NCI-H187 (cell line): Measurements from ENCODE around the gene RAB5B.
A peak's percentile ranks its signal among the peaks of the same experiment; 100 is the strongest.
"Not testable (repeated sequence)": the region's sequence is repeated elsewhere in the genome, so short reads cannot be mapped to it uniquely, and the experiment has no call there.

Experiments
- DNase-seq, 2 experiments: peaks; one replicate each; lab custom pipeline; 2025; lab: John Stamatoyannopoulos, UW

The RAB5B gene

DNA sequence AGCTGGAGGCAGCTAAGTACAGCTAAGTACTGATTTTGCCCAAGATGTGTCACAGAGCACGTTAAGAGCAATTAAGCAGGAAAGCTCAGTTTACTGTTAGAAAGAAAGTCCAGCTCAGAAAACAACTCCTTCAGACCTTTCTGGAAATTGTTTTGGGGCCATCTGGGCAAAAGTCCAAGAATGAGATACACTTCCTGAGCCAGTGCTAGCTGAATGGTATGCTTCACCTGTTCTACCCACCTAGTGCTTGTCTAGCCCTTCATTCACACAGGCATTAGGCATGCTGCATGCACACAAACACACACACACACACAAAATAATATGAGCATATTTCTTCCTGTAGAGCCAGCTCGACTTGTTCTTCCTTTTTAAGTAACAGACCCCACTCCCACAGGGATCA, 40.3 kb downstream of the RAB5B start:
- no peak for DNase-seq

DNA sequence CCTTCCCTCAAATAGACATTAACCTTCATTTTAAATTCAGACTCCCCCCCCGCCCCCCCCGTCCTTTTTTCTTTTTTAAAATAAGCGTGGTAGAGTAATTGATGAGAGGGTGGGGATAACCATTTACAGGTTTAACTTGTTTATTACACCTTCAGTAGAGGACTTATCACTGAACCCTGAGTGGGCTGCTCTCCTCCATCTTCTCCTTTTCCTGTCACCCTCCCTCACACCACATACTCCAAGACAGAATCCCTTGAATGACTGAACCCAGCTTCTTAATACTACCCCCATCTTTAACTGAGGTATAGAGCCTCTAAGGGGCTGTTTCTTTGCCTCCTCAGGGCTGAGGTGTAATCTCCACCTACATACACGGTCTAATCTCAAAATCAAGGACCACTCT, 43.3 kb downstream of the RAB5B start:
- no peak for DNase-seq

DNA sequence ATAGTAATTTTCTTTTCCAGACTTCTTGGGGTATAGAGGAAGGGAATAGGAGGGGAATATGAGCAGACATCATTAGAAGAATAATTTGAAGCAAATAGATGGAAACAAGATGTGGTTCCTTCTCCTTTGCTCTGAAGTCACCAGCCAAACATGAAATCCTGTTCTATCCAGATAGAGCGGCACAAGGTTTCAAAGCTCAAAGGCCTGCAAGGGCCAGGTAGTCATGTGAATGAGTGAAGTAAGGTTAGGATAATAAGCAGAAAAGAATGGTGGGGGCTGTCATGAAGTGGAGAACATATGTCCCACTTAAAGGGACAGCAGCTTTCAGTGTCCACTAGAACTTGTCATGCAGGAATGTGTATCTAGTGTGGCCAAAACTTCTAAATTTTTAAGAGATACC, 44.5 kb downstream of the RAB5B start:
- DNase-seq, result no peak

DNA sequence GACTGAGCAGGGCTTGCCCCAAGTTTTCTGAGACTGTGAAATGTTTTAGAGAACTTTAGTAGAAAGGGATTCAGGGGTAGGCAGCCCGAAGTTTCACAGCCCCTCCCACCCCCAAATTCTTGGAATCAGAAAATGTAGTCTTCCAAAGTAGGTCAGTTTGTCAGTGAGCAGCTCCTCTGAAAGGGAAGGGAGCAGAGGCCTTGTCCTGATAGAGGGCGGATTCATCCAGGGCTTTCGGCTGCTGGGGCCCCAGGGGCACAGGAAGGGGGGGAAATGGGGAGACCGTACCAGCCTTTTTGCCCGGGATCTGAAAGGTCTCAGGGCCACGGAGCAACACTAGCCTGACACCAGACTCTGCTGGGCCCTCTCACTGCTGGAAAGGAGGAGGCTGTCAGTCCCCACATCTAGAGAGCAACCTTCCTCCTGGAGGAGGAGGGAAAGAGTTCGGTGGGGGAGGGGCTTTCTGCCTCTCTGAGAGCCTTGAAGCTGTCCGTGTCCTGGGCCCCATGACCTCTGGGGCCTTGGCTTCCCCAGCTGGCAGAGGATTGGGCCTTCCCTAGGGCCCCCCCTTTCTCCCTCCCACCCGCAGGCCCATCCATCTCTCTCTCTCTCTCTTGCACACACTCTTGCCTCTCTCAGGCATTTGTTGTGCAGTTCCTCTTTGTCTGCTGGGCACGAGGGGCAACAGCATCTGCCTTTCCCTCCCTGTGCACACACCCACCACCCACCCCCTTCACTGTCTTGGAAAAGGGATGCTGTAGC, 46.7 kb downstream of the RAB5B start, which contains the start of gene IKZF4:
Gene IKZF4, plus strand, starts transcription at position 621 of the 762 bp plus-strand sequence. CDS start 451 bp downstream, outside the sequence.
- no peak for DNase-seq

DNA sequence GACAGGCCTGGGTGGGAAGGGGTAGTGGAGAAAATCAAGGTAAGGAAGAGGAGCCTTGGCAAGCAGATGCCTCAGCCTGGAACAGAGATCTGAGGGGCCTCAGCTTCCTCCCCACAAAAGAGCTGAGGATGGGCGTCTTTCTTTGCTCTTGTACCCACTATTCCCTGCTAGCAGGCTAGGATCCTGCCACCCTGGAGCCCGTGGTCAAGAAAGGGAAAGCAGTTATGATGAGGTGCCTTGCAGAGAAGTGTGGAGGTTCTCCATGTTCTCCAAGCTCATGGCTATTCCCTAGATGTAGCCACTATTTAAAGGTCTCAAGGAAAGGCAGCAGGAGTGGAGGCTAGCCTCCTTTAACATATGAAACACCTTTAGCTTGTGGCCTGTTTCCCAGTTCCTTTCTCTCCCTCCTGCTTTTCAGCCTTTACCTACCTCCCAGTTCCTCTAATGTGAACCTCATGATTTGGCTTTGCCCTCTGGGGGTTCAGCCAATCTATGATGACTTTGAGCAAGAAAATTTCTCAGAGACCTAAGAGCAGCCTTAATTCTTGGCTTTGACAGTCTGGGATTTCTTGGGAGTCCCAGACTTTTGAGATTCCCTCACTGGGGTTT, 48.1 kb downstream of the RAB5B start:
- no peak for DNase-seq

DNA sequence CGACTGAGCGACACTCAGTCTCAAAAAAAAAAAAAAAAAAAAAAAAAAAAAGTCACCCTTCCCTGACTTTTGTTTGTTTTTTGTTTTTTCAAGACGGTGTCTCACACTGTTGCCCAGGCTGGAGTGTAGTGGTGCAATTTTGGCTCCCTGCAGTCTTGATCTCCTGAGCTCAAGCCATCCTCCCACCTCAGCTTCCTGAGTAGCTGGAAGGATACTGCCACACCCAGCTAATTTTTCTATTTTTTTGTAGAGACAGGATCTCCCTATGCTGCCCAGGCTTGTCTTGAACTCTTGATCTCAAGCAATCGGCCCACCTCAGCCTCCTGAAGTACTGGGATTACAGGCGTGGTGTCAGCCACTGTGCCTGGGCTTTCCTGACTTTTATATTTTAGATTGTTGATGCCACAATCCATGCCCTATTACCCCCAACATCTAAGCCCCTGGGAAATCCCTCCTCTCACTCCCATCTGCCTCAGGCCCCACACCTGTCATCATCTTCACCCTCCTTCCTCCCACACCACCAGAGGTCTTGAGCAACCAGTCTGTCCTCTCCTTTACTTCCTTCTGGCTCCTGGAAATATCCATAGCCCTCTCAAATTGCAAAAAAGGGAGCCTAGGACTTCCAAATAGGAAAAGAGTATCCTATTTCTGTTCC, 54.8 kb downstream of the RAB5B start:
- no peak for DNase-seq

DNA sequence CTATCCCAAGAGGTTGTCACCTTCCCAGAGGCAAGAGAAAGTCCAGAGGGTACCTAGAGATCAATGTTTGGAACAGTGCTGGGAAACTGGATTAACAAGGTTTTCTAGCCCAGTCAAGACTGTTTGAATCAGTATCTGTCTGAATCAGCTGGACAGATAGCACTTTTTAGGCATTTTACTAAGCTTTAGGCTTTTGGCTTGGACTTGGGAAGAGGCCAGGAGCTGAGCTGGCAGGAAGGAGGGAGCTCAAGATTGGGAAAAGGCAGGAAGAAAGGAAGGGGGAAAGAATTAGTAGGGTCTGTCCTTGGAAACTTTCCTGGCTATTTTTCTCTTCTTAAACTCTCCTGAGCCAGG, 55.3 kb downstream of the RAB5B start:
- DNase-seq, result no peak

DNA sequence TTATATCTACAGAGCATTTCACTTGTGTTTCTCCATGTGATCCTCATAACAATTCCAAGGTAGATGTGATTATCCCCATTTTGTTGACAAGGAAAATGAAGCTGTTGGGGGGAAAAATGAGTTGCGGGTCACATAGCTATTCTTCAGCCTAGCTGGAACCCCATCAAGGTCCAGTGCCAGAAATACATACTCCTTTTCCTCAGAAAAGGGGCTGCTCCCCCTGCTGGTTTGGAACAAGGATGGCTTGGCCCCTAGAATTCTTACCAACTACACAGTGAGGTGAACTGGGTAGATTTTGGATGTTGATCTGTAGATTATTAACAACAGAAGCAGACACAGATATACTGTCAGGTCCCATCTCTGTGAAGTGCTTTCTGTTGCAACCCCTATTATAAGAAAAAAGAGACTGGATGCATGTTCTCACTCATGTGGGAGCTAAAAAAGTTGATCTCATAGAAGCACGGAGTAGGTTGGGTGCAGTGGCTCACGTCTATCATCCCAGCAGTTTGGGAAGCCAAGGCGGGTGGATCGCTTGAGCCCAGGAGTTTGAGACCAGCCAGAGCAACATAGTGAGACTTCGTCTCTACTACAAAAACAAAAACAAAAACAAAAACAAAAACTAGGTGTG, 55.9 kb downstream of the RAB5B start:
- DNase-seq, result no peak

DNA sequence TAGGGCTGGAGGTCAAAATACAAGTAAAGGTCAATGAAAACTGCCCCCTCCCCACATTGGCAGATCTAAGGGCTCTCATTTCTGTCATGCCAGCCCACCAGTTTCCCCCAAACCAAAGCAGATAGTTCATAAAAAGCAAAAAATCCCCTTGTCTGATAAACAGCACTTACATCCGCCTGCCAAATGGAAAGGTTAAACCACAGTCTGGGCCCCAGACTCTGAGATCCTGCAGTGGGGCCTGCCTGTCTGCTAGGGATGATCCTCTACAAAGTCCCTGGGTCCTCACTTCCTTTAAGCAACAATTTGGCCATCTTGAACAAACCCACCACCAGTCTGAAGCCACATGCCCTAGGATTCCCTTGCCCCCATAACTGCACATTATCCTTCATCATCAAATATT, 58.1 kb downstream of the RAB5B start:
- no peak for DNase-seq

DNA sequence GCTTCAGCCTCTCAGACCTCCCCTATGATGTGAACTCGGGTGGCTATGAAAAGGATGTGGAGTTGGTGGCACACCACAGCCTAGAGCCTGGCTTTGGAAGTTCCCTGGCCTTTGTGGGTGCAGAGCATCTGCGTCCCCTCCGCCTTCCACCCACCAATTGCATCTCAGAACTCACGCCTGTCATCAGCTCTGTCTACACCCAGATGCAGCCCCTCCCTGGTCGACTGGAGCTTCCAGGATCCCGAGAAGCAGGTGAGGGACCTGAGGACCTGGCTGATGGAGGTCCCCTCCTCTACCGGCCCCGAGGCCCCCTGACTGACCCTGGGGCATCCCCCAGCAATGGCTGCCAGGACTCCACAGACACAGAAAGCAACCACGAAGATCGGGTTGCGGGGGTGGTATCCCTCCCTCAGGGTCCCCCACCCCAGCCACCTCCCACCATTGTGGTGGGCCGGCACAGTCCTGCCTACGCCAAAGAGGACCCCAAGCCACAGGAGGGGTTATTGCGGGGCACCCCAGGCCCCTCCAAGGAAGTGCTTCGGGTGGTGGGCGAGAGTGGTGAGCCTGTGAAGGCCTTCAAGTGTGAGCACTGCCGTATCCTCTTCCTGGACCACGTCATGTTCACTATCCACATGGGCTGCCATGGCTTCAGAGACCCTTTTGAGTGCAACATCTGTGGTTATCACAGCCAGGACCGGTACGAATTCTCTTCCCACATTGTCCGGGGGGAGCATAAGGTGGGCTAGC, 60.9 kb downstream of the RAB5B start:
- no peak for DNase-seq

DNA sequence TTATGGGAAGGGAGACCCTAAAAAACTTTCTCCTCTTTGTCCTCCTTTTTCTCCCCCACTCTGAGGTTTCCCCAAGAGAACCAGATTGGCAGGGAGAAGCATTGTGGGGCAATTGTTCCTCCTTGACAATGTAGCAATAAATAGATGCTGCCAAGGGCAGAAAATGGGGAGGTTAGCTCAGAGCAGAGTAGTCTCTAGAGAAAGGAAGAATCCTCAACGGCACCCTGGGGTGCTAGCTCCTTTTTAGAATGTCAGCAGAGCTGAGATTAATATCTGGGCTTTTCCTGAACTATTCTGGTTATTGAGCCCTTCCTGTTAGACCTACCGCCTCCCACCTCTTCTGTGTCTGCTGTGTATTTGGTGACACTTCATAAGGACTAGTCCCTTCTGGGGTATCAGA, 63.3 kb downstream of the RAB5B start:
- no peak for DNase-seq

DNA sequence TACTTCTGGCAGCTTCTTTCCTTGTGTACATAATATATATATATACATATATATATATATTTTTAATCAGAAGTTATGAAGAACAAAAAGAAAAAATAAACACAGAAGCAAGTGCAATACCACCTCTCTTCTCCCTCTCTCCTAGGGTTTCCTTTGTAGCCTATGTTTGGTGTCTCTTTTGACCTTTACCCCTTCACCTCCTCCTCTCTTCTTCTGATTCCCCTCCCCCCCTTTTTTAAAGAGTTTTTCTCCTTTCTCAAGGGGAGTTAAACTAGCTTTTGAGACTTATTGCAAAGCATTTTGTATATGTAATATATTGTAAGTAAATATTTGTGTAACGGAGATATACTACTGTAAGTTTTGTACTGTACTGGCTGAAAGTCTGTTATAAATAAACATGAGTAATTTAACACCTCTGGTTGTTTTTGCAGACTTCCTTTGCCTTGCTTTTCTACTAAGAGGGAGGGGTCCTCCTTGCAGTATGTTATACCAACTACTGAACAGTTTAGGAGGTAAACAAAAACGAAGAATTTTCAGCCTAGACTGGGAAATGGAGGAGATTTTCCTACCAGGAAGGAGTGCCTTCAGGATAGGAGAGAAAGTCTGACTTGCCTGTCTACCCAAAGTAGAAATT, 64.3 kb downstream of the RAB5B start:
- DNase-seq, result no peak

DNA sequence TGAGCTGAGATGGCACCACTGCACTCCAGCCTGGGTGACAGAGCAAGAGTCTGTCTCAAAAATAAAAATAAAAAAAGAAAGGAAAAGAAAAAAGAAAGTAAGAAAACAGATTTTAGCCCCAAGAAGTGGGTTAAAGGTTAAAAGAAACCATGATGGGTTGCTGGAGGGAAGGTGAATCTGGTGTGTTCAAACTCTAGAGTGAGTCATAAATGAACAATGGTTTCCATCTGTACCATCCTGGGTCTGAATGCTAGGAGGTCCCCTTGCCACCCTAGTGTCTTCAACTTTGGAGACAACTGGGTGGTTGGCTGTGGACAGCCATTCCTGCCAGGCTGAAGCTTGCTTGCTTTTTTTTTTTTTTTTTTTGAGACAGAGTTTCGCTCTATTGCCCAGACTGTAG, 66.3 kb downstream of the RAB5B start:
- DNase-seq, result no peak

DNA sequence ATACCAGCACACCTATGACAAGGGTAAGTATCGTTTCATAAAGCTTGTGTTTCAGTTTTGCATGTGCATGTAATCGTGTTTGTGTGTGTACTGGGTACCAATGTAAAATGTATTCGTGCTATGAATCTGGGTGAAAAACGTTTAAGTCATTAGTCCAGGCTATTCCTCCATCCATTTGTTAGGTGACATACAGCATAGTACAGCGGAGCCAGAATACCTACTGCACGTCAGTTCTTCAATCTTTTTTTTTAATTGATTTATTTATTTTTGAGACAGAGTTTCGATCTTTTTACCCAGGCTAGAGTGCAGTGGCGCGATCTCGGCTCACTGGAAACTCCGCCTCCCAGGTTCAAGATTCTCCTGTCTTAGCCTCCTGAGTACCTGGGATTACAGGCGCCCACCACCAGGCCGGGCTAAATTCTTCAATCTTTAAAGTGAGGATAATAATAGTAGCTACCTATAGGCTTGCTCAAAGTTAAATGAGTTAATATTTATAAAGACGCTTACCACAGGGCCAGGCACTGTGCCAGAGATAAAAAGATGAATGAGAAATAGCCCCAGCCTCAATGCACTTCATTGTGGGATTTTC, 67.2 kb downstream of the RAB5B start:
- no peak for DNase-seq

DNA sequence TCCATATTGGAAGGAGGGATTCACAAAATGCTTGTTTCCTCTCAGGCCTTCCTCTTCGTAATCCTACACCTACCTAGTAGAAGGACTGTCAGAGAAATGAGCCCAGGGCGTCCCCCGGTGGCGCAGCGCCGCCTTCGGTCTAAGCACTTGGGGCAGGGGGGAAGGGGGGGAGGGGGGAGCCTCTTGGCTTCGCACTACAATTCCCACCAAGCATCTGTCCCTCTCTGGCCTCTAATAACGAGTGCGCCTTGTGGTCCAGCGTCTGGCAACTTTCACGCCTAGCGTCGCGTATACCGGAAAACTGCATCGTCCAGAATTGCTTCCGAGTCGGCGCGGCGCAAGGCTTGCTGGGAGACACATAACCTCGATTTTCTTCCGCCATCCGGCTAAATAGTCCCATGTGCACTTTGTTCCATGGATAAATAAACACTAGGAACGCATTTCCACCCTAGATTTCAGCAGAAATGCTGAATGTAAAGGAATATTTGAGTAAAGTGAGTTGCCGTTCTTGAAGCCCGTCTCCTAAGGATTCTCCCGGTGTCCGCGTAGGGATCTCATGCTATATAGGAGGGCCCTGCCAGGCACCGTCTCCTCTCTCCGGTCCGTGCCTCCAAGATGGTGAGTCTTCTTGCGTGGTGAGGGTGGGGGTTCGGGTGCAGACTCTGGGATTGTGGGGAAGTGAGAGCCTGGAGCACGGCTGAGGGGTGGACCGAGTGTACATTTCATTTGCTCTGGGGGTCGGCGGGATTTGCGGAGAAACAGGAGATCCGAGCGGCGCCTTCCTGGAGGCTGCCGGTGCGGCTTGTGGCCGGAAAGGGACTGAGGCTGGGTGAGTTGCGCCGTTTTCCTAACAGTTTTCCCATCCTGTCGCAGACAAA, 67.9 kb downstream of the RAB5B start, which contains the start of gene RPS26:
Gene RPS26, plus strand, starts transcription at position 367 of the 878 bp plus-strand sequence. Its CDS starts 249 bp downstream, at position 616.
- peak; percentile 96 to 98 for DNase-seq

DNA sequence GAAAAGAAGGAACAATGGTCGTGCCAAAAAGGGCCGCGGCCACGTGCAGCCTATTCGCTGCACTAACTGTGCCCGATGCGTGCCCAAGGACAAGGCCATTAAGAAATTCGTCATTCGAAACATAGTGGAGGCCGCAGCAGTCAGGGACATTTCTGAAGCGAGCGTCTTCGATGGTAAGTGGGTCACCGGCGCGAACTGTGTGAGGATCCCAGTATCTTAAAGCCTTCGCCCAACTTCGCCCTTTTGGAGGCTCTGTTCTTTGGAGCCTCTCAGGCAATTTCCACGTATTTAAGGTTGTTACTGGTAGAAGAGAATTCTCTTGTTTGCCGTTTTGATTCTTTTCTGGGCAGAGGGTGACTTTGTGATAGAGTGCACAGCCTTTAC, 68.5 kb downstream of the RAB5B start:
- not testable (repeated sequence) for DNase-seq

DNA sequence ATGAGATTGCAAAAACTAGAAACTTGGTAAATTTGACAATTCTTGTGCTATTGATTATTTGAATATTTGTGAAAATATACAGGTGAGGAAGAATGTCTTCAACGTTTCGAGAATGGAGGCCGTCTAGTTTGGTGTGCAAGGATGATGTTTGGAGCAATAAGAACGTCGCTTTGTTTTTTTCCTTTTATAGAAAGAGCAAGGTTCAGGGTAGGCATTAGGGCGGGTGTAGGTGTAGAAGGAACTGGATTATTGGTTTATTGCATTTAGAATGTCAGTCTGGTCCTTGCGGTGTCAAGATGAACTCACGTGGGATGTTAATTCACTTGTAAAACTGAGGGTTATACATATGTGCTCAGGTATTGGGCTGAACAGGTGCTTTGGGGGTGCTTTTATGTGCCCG, 69.0 kb downstream of the RAB5B start:
- no peak for DNase-seq
